Stimulated activated CD8-positive, alpha-beta memory T cell treated with anti-CD3 and anti-CD28 coated beads, Interleukin-7, amount 100 ng/mL, for 1 hour (primary cell): Measurements from ENCODE around the gene RIPOR2.
A peak's percentile ranks its signal among the peaks of the same experiment; 100 is the strongest.
"Not testable (repeated sequence)": the region's sequence is repeated elsewhere in the genome, so short reads cannot be mapped to it uniquely, and the experiment has no call there.

Source experiments
- DNase-seq, 2 donors: peaks; one replicate each; pipeline ENCODE4 v3.0.0-alpha.2; 2020; ENCODE audit warnings: low read depth in 2 of 2

Gene RIPOR2

GRCh38 chr6:24807584-24807983, 128.2 kb downstream of the RIPOR2 start:
- DNase-seq = no peak

GRCh38 chr6:24802271-24803059, 133.3 kb downstream of the RIPOR2 start:
- DNase-seq = no peak

GRCh38 chr6:24799541-24799915, 136.2 kb downstream of the RIPOR2 start:
- DNase-seq = no peak

GRCh38 chr6:24798740-24799540, 136.8 kb downstream of the RIPOR2 start, which contains the start of gene ARMH2:
Gene ARMH2 (minus strand): TSS chr6:24798917. CDS start chr6:24798857, 60 bp downstream.
- DNase-seq = no peak

- DNase-seq = no peak
Observed at GRCh38 chr6:24797596-24798216, 138.1 kb downstream of the RIPOR2 start.

- DNase-seq = no peak
Observed at GRCh38 chr6:24796616-24797290, 139.0 kb downstream of the RIPOR2 start.

- no peak for DNase-seq
Observed at GRCh38 chr6:24795106-24795505, 140.7 kb downstream of the RIPOR2 start.

- no peak for DNase-seq
Observed at GRCh38 chr6:24788031-24788665, 147.6 kb downstream of the RIPOR2 start.

GRCh38 chr6:24780206-24780605, 155.6 kb downstream of the RIPOR2 start:
- no peak for DNase-seq

GRCh38 chr6:24779416-24780016, 156.2 kb downstream of the RIPOR2 start:
- no peak for DNase-seq

- no peak for DNase-seq
Observed at GRCh38 chr6:24778878-24779277, 156.9 kb downstream of the RIPOR2 start.

- DNase-seq = no peak
Observed at GRCh38 chr6:24778121-24778520, 157.6 kb downstream of the RIPOR2 start.

- no peak for DNase-seq
Observed at GRCh38 chr6:24777227-24777626, 158.5 kb downstream of the RIPOR2 start.

GRCh38 chr6:24775520-24776058, 160.2 kb downstream of the RIPOR2 start:
- no peak for DNase-seq

GRCh38 chr6:24774696-24775519, 160.9 kb downstream of the RIPOR2 start, which contains the start of gene GMNN:
Gene GMNN (plus strand): TSS chr6:24774937. CDS start chr6:24777247, 2,310 bp downstream.
- peak; percentile 94 to 96 for DNase-seq

- DNase-seq = no peak
Observed at GRCh38 chr6:24768361-24768760, 167.4 kb downstream of the RIPOR2 start.

GRCh38 chr6:24766680-24767462, 168.9 kb downstream of the RIPOR2 start:
- no peak for DNase-seq

GRCh38 chr6:24765968-24766367, 169.8 kb downstream of the RIPOR2 start:
- not testable (repeated sequence) for DNase-seq
